Kidney epithelial cell (primary cell): Measurements from ENCODE around the gene MIDN. TPM values are rescaled to one million over a fixed set of nuclear protein-coding genes. Genes with fewer than 3 reads are reported as not detected.
"Not testable (repeated sequence)": the region's sequence is repeated elsewhere in the genome, so short reads cannot be mapped to it uniquely, and the experiment has no call there.

Experiments used
- DNase-seq: peaks from one replicate; pipeline ENCODE4 v3.0.0-alpha.2; 2010; ENCODE audit warnings: low read depth
- H3K27me3 ChIP-seq: 2 replicates; pipeline ENCODE4 v1.6.0; 2011; ENCODE audit warnings: low read length; ENCODE audit not compliant: control insufficient read depth, insufficient read depth
- H3K36me3 ChIP-seq: 2 replicates; pipeline ENCODE4 v1.5.1; 2011; ENCODE audit warnings: low read length; ENCODE audit not compliant: control insufficient read depth, insufficient read depth
- H3K4me3 ChIP-seq: 2 replicates; pipeline ENCODE4 v1.5.1; 2011; ENCODE audit warnings: low read depth, mild to moderate bottlenecking, control low read depth, low read length
- CTCF ChIP-seq: IDR thresholded peaks from 2 replicates; pipeline ENCODE4 v1.5.1; 2011; ENCODE audit warnings: mild to moderate bottlenecking, moderate library complexity, low read length, control low read depth, inconsistent platforms; ENCODE audit not compliant: insufficient read depth, poor library complexity, severe bottlenecking
- total RNA-seq: library from RNA; depleted of rRNA; stranded (reverse); fragments of >200 nt; gene quantifications from 2 replicates; pipeline ENCODE4 v1.2.3, GENCODE V29; 2015

Gene MIDN
- total RNA-seq, 1 donor from 2014 or later: 69.4 TPM

- Histone ChIP-seq H3K4me3 (no peak overlapping the region), H3K27me3 (peaks cover 16% of the 10 kb centered on the region), H3K36me3 (no peaks in the 10 kb centered on the region)
- DNase-seq: no peak
- no peak for TF ChIP-seq CTCF
Measured at GRCh38 chr19:1304197-1304924, 56.0 kb downstream of the MIDN start.

- DNase-seq, H3K36me3 ChIP-seq, H3K4me3 ChIP-seq: not testable (repeated sequence)
- H3K27me3 ChIP-seq: peaks cover 19% of the 10 kb centered on the region
Measured at GRCh38 chr19:1305354-1305753, 57.0 kb downstream of the MIDN start.

GRCh38 chr19:1307320-1307719 lies 58.9 kb downstream of the MIDN start:
- TF ChIP-seq CTCF: no peak
- DNase-seq: no peak
- peaks cover 13% of the 10 kb centered on the region for H3K27me3 ChIP-seq
- H3K4me3 ChIP-seq: no peak overlapping the region
- no peaks in the 10 kb centered on the region for H3K36me3 ChIP-seq

DNA sequence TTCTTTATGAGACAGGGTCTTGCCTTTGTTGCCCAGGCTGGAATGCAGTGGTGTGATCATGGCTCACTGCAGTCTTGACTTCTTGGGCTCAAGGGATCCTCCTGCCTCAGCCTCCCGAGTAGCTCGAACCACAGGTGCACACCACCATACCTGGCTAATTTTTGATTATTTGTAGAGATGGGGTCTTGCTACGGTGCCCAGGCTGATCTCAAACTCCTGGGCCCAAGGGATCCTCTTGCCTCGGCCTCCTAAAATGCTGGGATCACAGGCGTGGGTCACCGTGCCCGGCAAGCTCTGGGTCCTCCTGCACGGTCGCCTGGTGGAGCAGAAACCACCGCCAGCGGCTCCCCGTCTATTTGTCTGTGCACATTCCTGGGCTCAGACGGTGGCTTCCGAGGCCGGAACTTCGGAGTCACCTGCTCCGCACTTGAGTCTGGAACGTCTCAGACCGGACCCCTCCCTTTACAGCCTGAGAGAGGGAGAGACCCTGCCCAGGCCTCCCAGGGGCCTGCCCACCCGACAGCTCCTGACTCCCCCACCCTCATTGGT lies 59.4 kb downstream of the MIDN start:
- no peaks in the 10 kb centered on the region for H3K36me3 ChIP-seq
- TF ChIP-seq CTCF: no peak
- H3K27me3 ChIP-seq: peaks cover 8% of the 10 kb centered on the region
- no peak for DNase-seq
- H3K4me3 ChIP-seq: no peak overlapping the region

DNA sequence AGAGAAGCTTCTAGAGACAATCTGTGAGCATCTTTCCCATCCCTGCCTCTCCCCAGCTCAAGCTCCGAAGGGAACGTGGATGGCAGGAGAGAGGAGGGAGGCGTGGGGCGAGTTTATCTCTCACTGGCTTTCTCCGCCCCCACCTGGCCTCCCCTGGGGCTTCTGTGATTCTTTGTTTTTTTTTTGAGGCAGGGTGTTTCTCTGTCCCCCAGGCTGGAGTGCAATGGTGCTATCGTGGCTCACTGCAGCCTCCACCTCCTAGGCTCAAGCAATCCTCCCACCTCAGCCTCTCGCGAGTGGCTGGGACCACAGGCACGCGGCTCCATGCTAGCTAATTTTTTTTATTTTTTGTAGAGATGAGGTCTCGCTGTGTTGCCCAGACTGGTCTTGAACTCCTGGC lies 60.3 kb downstream of the MIDN start:
- DNase-seq: no peak
- no peak for TF ChIP-seq CTCF

More for the DNA sequence above, 60.3 kb downstream of the MIDN start:
- H3K27me3 ChIP-seq: peaks cover 5% of the 10 kb centered on the region
- H3K36me3 ChIP-seq: no peaks in the 10 kb centered on the region
- H3K4me3 ChIP-seq: no peak overlapping the region

Other genes with a start within 250 kb of the MIDN start
- gene GRIN3B, start 248.2 kb upstream of the MIDN start, total RNA-seq: 0.08 and 1.6 TPM in 2 replicates
- 204 and 221 TPM in 2 replicates for gene TMEM259, start 227.5 kb upstream of the MIDN start, total RNA-seq
- gene RNU6-2, start 227.1 kb upstream of the MIDN start, total RNA-seq: not detected in 2 replicates
- 285 and 314 TPM in 2 replicates for gene CNN2, start 222.0 kb upstream of the MIDN start, total RNA-seq
- 16.4 and 17.0 TPM in 2 replicates for gene ABCA7, start 208.5 kb upstream of the MIDN start, total RNA-seq
- gene ARHGAP45, start 181.4 kb upstream of the MIDN start, total RNA-seq: 1.4 and 4.2 TPM in 2 replicates
- 204 and 267 TPM in 2 replicates for gene POLR2E, start 153.2 kb upstream of the MIDN start, total RNA-seq
- 538 and 611 TPM in 2 replicates for gene GPX4, start 144.6 kb upstream of the MIDN start, total RNA-seq
- gene SBNO2, start 74.3 kb upstream of the MIDN start, total RNA-seq: 48.8 and 56.7 TPM in 2 replicates
- 78.3 and 86.5 TPM in 2 replicates for gene STK11, start 42.8 kb upstream of the MIDN start, total RNA-seq
- 5.1 and 10.5 TPM in 2 replicates for gene CBARP, start 10.6 kb upstream of the MIDN start, total RNA-seq
- 55.3 and 69.8 TPM in 2 replicates for gene ATP5F1D, start 6.8 kb upstream of the MIDN start, total RNA-seq
- 298 and 403 TPM in 2 replicates for gene CIRBP, start 20.7 kb downstream of the MIDN start, total RNA-seq
- 58.5 and 75.0 TPM in 2 replicates for gene FAM174C, start 26.9 kb downstream of the MIDN start, total RNA-seq
- 3.1 and 5.3 TPM in 2 replicates for gene EFNA2, start 37.3 kb downstream of the MIDN start, total RNA-seq
- 165 and 189 TPM in 2 replicates for gene NDUFS7, start 135.3 kb downstream of the MIDN start, total RNA-seq
- gene GAMT, start 153.0 kb downstream of the MIDN start, total RNA-seq: 17.5 and 20.3 TPM in 2 replicates
- gene DAZAP1, start 159.0 kb downstream of the MIDN start, total RNA-seq: 74.5 and 77.0 TPM in 2 replicates
- 1,778 and 3,178 TPM in 2 replicates for gene RPS15, start 189.8 kb downstream of the MIDN start, total RNA-seq
- gene APC2, start 201.5 kb downstream of the MIDN start, total RNA-seq: not detected in 2 replicates
- 38.8 and 40.0 TPM in 2 replicates for gene C19orf25, start 230.6 kb downstream of the MIDN start, total RNA-seq
- 1.6 and 5.5 TPM in 2 replicates for gene PCSK4, start 241.8 kb downstream of the MIDN start, total RNA-seq
- gene REEP6, start 242.6 kb downstream of the MIDN start, total RNA-seq: 8.7 and 9.7 TPM in 2 replicates